Lower lobe of right lung (tissue), 2 donors: ENCODE measurements around the gene SMIM1. TPM values are rescaled to one million over a fixed set of nuclear protein-coding genes. Genes with fewer than 3 reads are reported as not detected.

Experiments used
- ATAC-seq, 2 donors: fragments of 200-7000 bp; cut with Tn5 transposase; one replicate each; pipeline ENCODE4 v1.9.1; 2020 to 2022; ENCODE audit warnings: mild to moderate bottlenecking in 2 of 2, moderate library complexity in 2 of 2
- DNase-seq: peaks from one replicate; pipeline ENCODE4 v3.0.0-alpha.2; 2020
- H3K27ac ChIP-seq: fragments of 200-600 bp; one replicate; pipeline ENCODE4 v1.8.0; 2022
- H3K27me3 ChIP-seq: fragments of 200-600 bp; one replicate; pipeline ENCODE4 v1.8.0; 2022; ENCODE audit warnings: low read depth
- H3K36me3 ChIP-seq: fragments of 200-600 bp; one replicate; pipeline ENCODE4 v1.8.0; 2022; ENCODE audit warnings: mild to moderate bottlenecking
- H3K4me1 ChIP-seq: fragments of 200-600 bp; one replicate; pipeline ENCODE4 v1.8.0; 2022
- H3K4me3 ChIP-seq: fragments of 200-600 bp; one replicate; pipeline ENCODE4 v1.8.0; 2022; ENCODE audit warnings: mild to moderate bottlenecking
- H3K9me3 ChIP-seq: fragments of 200-600 bp; one replicate; pipeline ENCODE4 v1.8.0; 2022
- CTCF ChIP-seq: fragments of 200-600 bp; IDR thresholded peaks from one replicate; pipeline ENCODE4 v1.8.0; 2022; ENCODE audit warnings: antibody characterized with exemption, mild to moderate bottlenecking
- intact Hi-C: fragments of 100-400 bp; cut with DNase I; formaldehyde crosslinking; loops from one replicate; pipeline ENCODE4 v1.11.0; 2022
- total RNA-seq: library from RNA; stranded (reverse); fragmentation: NEBNext Ultra II Directional; extraction: Animal tissue kit (Norgen Biotek cat#: 25700); gene quantifications from one replicate; pipeline ENCODE4 v1.2.1, GENCODE V29; 2021
- donor health status: DM: no; HTN: yes; CAD: no; lungs with severe emphysema.

Gene SMIM1
- total RNA-seq, 1 donor from 2014 or later = 8.5 TPM

GRCh38 chr1:3762873-3763228, 9.7 kb upstream of the SMIM1 start:
- Histone ChIP-seq H3K36me3 (no peaks in the 10 kb centered on the region), H3K4me1 (no peaks in the 10 kb centered on the region), H3K9me3 (no peaks in the 10 kb centered on the region), H3K27ac (no peak overlapping the region), H3K27me3 (peaks cover 31% of the 10 kb centered on the region), H3K4me3 (no peak overlapping the region)
- DNase-seq = no peak
- TF ChIP-seq CTCF = no peak
- intact Hi-C loops = no loop called here
- peak in 1 of 2 donors; percentile 8 for ATAC-seq

GRCh38 chr1:3763351-3764125, 9.0 kb upstream of the SMIM1 start:
- H3K27me3 ChIP-seq = peaks cover 31% of the 10 kb centered on the region
- no peaks in the 10 kb centered on the region for H3K9me3 ChIP-seq
- no peak overlapping the region for H3K4me3 ChIP-seq
- peak in 1 of 2 donors; percentile 11 for ATAC-seq
- no peak for TF ChIP-seq CTCF
- intact Hi-C loops = no loop called here
- H3K27ac ChIP-seq = no peak overlapping the region
- no peak for DNase-seq
- no peaks in the 10 kb centered on the region for H3K4me1 ChIP-seq
- no peaks in the 10 kb centered on the region for H3K36me3 ChIP-seq

- H3K27me3 ChIP-seq = peaks cover 15% of the 10 kb centered on the region
Measured at GRCh38 chr1:3767328-3767925, 5.1 kb upstream of the SMIM1 start.

GRCh38 chr1:3768811-3769390, 3.6 kb upstream of the SMIM1 start:
- TF ChIP-seq CTCF = no peak
- Histone ChIP-seq H3K4me1 (peaks cover 20% of the 10 kb centered on the region), H3K27me3 (peaks cover 5% of the 10 kb centered on the region), H3K9me3 (no peaks in the 10 kb centered on the region), H3K4me3 (no peak overlapping the region), H3K36me3 (no peaks in the 10 kb centered on the region), H3K27ac (no peak overlapping the region)
- intact Hi-C loops = no loop called here
- no peak for ATAC-seq
- DNase-seq = no peak

More at GRCh38 chr1:3767328-3767925, 5.1 kb upstream of the SMIM1 start:
- H3K27ac ChIP-seq = no peak overlapping the region
- H3K36me3 ChIP-seq = no peaks in the 10 kb centered on the region
- H3K4me1 ChIP-seq = peaks cover 10% of the 10 kb centered on the region
- DNase-seq (no peak), ATAC-seq (no peak)
- no peak for TF ChIP-seq CTCF
- no peak overlapping the region for H3K4me3 ChIP-seq
- intact Hi-C loops = no loop called here
- no peaks in the 10 kb centered on the region for H3K9me3 ChIP-seq

- peaks cover 5% of the 10 kb centered on the region for H3K27me3 ChIP-seq
- H3K9me3 ChIP-seq = no peaks in the 10 kb centered on the region
- no peak overlapping the region for H3K27ac ChIP-seq
- DNase-seq (no peak), ATAC-seq (no peak)
- no peaks in the 10 kb centered on the region for H3K36me3 ChIP-seq
- no peak overlapping the region for H3K4me3 ChIP-seq
- peaks cover 24% of the 10 kb centered on the region for H3K4me1 ChIP-seq
- intact Hi-C loops = no loop called here
- TF ChIP-seq CTCF = no peak
Measured at GRCh38 chr1:3770047-3770765, 2.3 kb upstream of the SMIM1 start.
